ENCODE results near the gene IST1.

The IST1 gene

DNA sequence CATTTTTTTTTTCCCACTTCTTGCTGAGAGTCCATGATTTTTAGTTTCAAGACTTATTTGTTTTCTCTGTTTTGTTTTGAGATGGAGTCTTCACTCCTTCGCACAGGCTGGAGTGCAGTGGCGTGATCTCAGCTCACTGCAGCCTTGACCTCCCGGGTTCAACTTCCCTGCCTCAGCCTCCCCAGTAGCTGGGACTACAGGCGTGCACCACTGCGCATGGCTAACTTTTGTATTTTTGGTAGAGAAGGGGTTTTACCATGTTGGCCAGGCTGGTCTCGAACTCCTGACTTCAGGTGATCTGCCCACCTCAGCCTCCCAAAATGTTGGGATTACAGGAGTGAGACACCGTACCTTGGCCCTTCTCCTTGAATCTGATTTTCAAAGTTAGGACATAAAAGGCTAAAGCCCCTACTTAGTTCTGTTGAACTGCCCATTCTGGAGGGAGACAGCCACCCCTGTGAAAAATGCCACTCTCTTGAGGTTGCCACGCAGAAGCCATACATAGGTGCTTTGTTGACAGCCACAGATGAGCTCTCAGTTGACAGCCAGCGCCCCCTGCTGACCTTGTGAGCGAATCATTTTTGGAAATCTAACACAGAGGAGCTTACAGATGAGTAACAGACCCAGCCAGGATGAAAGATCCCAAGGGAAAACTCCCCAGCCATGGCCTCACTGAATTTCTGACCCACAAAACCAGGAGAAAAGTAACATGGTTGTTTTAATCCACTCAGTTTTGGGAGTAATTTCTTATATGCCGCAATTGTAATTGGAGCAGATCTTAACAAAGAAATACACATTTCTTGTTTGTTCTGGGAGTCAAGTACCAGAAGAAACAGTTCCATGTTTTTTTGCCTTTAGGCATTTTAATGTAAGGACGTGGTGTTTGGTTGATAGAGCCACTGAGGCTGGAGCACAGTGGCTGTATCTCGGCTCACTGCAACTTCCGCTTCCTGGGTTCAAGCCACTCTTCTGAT lies 66.0 kb downstream of the IST1 start:
- ChIA-PET POLR2A (interaction anchor here (0.6 kb wide), 1 partner anchor 36 kb away, joined by 3 read pairs; no protein-coding TSS in a partner anchor), CTCF (interaction anchor here (0.6 to 2.7 kb wide), 50 partner anchors 10 to 499 kb away, joined by 3 to 27 read pairs (median 4); partner anchors contain the start of genes DHX38, PKD1L3, TXNL4B and ZNF23)
- TF ChIP-seq, protein P1, sequence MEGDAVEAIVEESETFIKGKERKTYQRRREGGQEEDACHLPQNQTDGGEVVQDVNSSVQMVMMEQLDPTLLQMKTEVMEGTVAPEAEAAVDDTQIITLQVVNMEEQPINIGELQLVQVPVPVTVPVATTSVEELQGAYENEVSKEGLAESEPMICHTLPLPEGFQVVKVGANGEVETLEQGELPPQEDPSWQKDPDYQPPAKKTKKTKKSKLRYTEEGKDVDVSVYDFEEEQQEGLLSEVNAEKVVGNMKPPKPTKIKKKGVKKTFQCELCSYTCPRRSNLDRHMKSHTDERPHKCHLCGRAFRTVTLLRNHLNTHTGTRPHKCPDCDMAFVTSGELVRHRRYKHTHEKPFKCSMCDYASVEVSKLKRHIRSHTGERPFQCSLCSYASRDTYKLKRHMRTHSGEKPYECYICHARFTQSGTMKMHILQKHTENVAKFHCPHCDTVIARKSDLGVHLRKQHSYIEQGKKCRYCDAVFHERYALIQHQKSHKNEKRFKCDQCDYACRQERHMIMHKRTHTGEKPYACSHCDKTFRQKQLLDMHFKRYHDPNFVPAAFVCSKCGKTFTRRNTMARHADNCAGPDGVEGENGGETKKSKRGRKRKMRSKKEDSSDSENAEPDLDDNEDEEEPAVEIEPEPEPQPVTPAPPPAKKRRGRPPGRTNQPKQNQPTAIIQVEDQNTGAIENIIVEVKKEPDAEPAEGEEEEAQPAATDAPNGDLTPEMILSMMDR (IDR thresholded peaks at IDR 0.05; ENCODE audit: control extremely low read depth, extremely low read depth, low read depth, missing control alignments), result peak; percentile 86
- DNase-seq (ENCODE audit: extremely low spot score), result peak; percentile 73

DNA sequence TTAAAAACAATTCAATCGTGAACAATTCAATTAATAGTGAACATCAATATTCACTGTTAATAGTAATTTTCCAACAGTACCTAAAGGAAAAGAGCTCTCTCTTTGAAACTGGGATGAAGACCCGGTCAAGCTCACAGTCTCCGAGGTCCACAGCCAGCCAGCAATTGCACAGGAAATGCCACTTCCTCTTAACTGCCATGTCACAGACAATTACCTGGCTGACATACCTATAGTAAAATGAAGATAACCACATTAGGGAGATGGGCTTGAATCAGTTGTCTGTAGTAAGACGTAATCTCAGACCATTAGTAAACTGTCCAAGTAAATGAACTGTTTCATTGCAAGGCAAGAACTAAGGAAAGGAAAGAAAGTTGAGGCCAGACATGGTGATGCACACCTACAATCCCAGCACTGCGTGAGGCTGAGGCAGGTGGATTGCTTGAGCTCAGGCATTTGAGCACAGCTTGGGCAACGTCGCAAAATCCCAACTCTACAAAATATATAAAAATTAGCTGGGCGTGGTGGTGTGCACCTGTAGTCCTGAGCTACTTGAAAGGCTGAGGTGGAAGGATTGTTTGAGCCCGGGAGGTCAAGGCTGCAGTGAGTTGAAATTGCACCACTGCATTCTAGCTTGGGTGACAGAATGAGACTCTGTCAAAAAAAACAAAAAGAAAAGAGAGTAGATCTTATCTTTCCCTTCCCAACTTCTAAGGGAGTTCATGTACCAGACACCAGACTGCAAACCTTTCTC lies 68.0 kb downstream of the IST1 start:
- DNase-seq (ENCODE audit: extremely low spot score), result no peak
- ChIA-PET CTCF (interaction anchor here (1.0 to 2.1 kb wide), 5 partner anchors 8 to 551 kb away, joined by 3 to 11 read pairs (median 4); no protein-coding TSS in a partner anchor), POLR2A (no interaction called here)
- TF ChIP-seq, protein P1 (IDR thresholded peaks at IDR 0.05; ENCODE audit: control extremely low read depth, extremely low read depth, low read depth, missing control alignments), result no peak

DNA sequence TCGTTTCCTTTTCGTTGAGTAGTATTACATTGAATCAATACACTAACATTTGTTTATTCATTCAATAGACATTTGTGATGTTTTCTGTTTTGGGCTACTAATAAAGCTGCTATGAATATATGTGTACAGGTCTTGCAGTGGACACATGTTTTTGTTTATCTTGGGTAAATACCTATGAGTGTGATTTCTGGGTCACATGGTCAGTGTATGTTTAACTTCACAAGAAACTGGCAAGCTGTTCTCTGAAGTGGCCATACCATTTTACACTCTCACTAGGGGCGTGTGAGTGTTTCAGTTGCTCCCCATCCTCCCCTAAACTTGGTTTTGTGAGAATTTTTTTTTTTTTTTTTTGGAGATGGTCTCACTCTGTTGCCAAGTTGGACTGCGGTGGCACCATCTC lies 69.9 kb downstream of the IST1 start:
- ChIA-PET CTCF (interaction anchor here (0.9 to 1.6 kb wide), 2 partner anchors 12 to 354 kb away, joined by 3 to 5 read pairs; no protein-coding TSS in a partner anchor), POLR2A (no interaction called here)
- TF ChIP-seq, protein P1 (IDR thresholded peaks at IDR 0.05; ENCODE audit: control extremely low read depth, extremely low read depth, low read depth, missing control alignments), result no peak
- DNase-seq (ENCODE audit: extremely low spot score), result no peak

DNA sequence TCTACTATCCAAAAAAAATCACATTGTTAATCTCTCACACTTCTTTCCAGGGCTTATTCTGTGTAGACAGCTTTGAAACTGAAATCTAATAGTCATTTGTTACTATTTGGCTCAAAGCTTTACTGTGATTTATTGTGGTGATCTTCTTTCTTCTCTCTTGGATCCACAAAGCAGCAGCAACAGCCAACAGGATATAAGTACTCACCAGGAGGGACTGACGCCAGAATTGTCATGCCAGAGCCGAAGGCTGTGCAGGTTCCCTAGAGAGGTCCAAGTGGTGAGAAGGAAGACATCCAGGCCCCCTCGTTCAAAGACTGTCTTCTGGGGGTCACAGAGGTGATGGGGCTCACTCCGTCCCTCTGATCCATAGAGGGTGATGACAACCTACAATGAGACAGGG lies 71.6 kb downstream of the IST1 start:
- DNase-seq (ENCODE audit: extremely low spot score), result no peak
- CTCF ChIA-PET, result interaction anchor here (2.1 kb wide), 1 partner anchor 84 kb away, joined by 6 read pairs; no protein-coding TSS in a partner anchor
- TF ChIP-seq, protein P1 (IDR thresholded peaks at IDR 0.05; ENCODE audit: control extremely low read depth, extremely low read depth, low read depth, missing control alignments), result no peak
- POLR2A ChIA-PET, result no interaction called here

DNA sequence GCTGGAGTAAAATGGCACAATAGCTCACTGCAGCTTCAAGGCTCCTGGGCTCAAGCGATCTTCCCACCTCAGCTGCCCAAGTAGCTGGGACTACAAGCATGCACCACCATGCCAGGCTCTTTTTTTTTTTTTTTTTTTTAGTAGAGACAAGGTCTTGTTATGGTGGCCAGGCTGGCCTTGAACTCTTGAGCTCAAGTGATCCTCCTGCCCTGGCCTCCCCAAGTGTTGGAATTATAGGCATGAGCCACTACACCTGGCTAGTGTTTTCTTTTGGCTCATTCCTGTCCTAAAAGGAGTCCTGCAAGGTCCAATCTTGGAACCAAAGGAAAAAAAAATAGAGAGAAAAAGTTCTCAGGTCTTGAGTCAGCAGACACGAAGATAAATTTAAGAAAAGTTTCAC lies 74.0 kb downstream of the IST1 start:
- TF ChIP-seq, protein P1 (IDR thresholded peaks at IDR 0.05; ENCODE audit: control extremely low read depth, extremely low read depth, low read depth, missing control alignments), result no peak
- no peak for DNase-seq (ENCODE audit: extremely low spot score)
- ChIA-PET CTCF (interaction anchor here (0.8 to 5.0 kb wide), 2 partner anchors 8 to 358 kb away, joined by 3 to 27 read pairs; no protein-coding TSS in a partner anchor), POLR2A (interaction anchor here (0.6 kb wide), 1 partner anchor 36 kb away, joined by 3 read pairs; no protein-coding TSS in a partner anchor)

DNA sequence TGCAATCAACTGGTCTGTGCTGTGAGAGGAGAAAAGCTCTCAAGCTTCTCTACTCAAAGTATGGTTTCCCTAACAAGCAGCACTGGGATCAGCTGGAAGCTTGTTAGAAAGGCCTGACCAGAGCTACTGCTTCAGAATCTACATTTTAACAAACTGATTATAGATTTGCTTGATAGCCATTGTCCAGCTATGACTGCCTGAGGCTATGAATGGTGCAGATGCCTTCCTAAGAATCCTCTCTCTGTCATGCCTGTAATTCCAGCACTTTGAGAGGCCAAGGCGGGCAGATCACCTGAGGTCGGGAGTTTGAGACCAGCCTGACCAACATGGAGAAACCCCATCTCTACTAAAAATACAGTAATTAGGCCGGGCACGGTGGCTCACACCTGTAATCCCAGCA lies 76.2 kb downstream of the IST1 start:
- TF ChIP-seq, protein P1 (IDR thresholded peaks at IDR 0.05; ENCODE audit: control extremely low read depth, extremely low read depth, low read depth, missing control alignments), result no peak
- DNase-seq (ENCODE audit: extremely low spot score), result no peak
- POLR2A ChIA-PET, result no interaction called here
- CTCF ChIA-PET, result interaction anchor here (5.0 kb wide), 1 partner anchor 11 kb away, joined by 27 read pairs; no protein-coding TSS in a partner anchor

Measured in GM10248 (cell line).